Ovary (tissue), 9 donors: ENCODE results near the gene PIGZ. TPM values are rescaled to one million over a fixed set of nuclear protein-coding genes. Genes with fewer than 3 reads are reported as not detected.

ENCODE experiments used
- DNase-seq, 5 donors: peaks; one replicate each; pipeline ENCODE4 v3.0.0-alpha.2; 2019 to 2020
- H3K27ac ChIP-seq, 2 donors: fragments of 200-600 bp; one replicate each; pipeline versions ENCODE4 v1.5.1 to v1.8.0; 2019 to 2022
- H3K27me3 ChIP-seq: fragments of 200-600 bp; one replicate; pipeline ENCODE4 v1.8.0; 2022
- H3K36me3 ChIP-seq: fragments of 200-600 bp; sonication (generic); one replicate; pipeline ENCODE4 v1.5.1; 2019
- H3K4me1 ChIP-seq: one replicate; pipeline ENCODE4 v1.8.1; 2013; ENCODE audit warnings: mild to moderate bottlenecking, moderate library complexity; ENCODE audit not compliant: insufficient read depth
- H3K4me3 ChIP-seq: fragments of 200-600 bp; sonication (generic); one replicate; pipeline ENCODE4 v1.5.1; 2017
- H3K9me3 ChIP-seq, 2 donors: fragments of 200-600 bp in 1 of 2; sonication (generic) in 1 of 2; one replicate each; pipeline versions ENCODE4 v1.5.1 to v1.8.1; 2013 to 2019; ENCODE audit warnings: mild to moderate bottlenecking in 1 of 2, moderate library complexity in 1 of 2
- EP300 ChIP-seq: sonication (generic); formaldehyde crosslinking; IDR thresholded peaks from one replicate; pipeline ENCODE4 v1.6.1; 2017; ENCODE audit warnings: antibody characterized with exemption
- POLR2A ChIP-seq: fragments of 450-650 bp; IDR thresholded peaks from one replicate; pipeline ENCODE4 v1.6.1; 2017; ENCODE audit warnings: antibody characterized with exemption, mild to moderate bottlenecking, moderate library complexity
- WGBS, 3 donors: extraction: QIAGEN DNeasy Blood & Tissue Kit in 1 of 3; methylation state at CpG; one replicate each; pipeline versions ENCODE4 v1.1.5 to v1.1.7; 2013 to 2017; 5-methylcytosine and 5-hydroxymethylcytosine counted together
- intact Hi-C, 4 donors: fragments of 100-400 bp; cut with DNase I; formaldehyde crosslinking; loops; one replicate each; pipeline versions ENCODE4 v1.11.0 to v1.15.1; 2022 to 2023
- polyA plus RNA-seq, 2 donors: library from polyadenylated mRNA; stranded (reverse); fragments of 200-250 nt in 1 of 2; fragments of 350-450 nt in 1 of 2; fragmentation: Illumina TruSeq in 1 of 2; extraction: RNeasy Lipid Tissue Mini Kit (QIAGEN cat#74804) in 1 of 2; gene quantifications; one replicate each; pipeline ENCODE4 v1.2.3, GENCODE V29; 2013 to 2014
- total RNA-seq, 7 donors: library from RNA; depleted of rRNA in 2 of 7; stranded (reverse); fragments of >200 nt in 2 of 7; fragmentation: NEBNext Ultra II Directional in 3 of 7; extraction: Animal tissue kit (Norgen Biotek cat#: 25700) in 3 of 7; gene quantifications; one replicate each; pipeline versions ENCODE4 v1.1.0 to v1.2.4, GENCODE V29; 2016 to 2023
- TF ChIP-seq, protein P1 (sequence below), 3 donors: fragments of 450-650 bp in 2 of 3; fragments of 200-600 bp in 1 of 3; IDR thresholded peaks; one replicate each; pipeline versions ENCODE4 v1.5.1 to v1.8.0; 2016 to 2022; ENCODE audit warnings: antibody characterized with exemption in 3 of 3, mild to moderate bottlenecking in 1 of 3
- donor health status: DM: no; HTN: no; CAD: no; lungs with moderate emphysema.
- donor health status: DM: no; HTN: no; CAD: no.
- donor health status: Bipolar disorder and iron deficiency.
- donor health status: DM: yes; HTN: yes; CAD: no.
- donor health status: DM: no; HTN: no; CAD: no.
- donor health status: DM: yes; HTN: yes; CAD: no.

Gene PIGZ
- total and polyA plus RNA-seq, 9 donors, result 0.45 to 7.4 (median 1.5) TPM; not detected in 1

DNA sequence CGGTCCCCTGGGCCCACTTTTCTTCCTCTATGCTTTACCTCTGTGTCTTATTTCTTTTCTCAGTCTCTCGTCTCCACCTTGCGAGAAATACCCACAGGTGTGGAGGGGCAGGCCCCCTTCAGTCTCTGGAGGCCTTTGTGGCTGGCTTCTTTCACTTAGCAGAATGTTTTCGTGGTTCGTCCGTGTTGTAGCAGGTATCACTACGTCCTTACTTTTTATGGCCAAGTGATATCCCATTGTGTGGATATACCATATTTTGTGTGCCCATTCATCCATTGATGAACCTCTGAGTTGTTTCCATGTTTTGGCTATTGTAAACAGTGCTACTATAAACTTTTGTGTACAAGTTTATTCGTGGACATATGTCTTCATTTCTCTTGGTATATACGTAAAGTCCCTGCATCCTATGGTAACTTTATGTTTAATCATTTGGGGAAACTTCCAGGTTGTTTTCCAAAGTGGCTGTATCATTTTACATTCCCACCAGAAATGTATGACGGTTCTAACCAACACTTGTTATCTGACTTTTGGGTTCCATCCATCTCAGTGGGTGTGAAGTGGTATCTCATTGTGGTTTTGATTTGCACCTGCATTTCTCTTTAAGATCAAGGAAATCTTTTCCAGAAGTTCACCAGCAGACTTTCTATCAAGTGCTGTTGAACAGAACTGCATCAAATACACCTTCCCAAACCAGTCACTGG lies 5.6 kb downstream of the PIGZ start:
- TF ChIP-seq, protein P1, sequence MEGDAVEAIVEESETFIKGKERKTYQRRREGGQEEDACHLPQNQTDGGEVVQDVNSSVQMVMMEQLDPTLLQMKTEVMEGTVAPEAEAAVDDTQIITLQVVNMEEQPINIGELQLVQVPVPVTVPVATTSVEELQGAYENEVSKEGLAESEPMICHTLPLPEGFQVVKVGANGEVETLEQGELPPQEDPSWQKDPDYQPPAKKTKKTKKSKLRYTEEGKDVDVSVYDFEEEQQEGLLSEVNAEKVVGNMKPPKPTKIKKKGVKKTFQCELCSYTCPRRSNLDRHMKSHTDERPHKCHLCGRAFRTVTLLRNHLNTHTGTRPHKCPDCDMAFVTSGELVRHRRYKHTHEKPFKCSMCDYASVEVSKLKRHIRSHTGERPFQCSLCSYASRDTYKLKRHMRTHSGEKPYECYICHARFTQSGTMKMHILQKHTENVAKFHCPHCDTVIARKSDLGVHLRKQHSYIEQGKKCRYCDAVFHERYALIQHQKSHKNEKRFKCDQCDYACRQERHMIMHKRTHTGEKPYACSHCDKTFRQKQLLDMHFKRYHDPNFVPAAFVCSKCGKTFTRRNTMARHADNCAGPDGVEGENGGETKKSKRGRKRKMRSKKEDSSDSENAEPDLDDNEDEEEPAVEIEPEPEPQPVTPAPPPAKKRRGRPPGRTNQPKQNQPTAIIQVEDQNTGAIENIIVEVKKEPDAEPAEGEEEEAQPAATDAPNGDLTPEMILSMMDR (IDR thresholded peaks at IDR 0.05), result no peak
- no peak for TF ChIP-seq EP300
- TF ChIP-seq POLR2A, result no peak
- no peak for DNase-seq
- H3K27me3 ChIP-seq, result peaks cover 4% of the 10 kb centered on the region
- peaks cover 2% of the 10 kb centered on the region for H3K4me1 ChIP-seq
- no peaks in the 10 kb centered on the region for H3K36me3 ChIP-seq
- H3K4me3 ChIP-seq, result no peak overlapping the region
- H3K27ac ChIP-seq, result no peak overlapping the region
- WGBS, 3 donors, result 84 to 86% (median 85%) methylated on average over 10 of the region's 10 CpGs
- H3K9me3 ChIP-seq, result no peaks in the 10 kb centered on the region
- intact Hi-C loops, result no loop called here

DNA sequence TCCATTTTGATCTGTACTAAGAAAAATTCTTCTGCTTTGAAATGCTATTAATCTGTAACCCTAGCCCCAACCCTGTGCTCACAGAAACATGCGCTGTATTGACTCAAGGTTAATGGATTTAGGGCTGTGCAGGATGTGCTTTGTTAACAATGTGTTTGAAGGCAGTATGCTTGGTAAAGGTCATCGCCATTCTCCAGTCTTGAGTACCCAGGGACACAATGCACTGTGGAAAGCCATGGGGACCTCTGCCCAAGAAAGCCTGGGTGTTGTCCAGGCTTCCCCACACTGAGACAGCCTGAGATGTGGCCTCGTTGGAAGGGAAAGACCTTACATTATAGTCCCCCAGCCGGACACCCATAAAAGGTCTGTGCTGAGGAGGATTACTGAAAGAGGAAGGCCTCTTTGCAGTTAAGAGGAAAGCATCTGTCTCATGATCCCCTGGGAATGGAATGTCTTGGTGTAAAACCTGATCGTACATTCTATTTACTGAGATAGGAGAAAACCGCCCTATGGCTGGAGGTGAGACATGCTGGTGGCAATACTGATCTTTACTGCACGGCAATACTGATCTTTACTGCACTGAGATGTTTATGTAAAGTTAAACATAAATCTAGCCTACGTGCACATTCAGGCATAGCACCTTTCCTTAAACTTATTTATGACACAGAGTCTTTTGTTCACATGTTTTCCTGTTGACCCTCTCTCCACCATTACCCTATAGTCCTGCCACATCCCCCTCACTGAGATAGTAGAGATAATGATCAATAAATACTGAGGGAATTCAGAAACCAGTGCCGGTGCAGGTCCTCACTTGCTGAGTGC lies 6.3 kb downstream of the PIGZ start:
- WGBS, 3 donors, result 62 to 68% (median 64%) methylated on average over 9 of the region's 9 CpGs
- Histone ChIP-seq H3K9me3 (no peaks in the 10 kb centered on the region), H3K27me3 (peaks cover 4% of the 10 kb centered on the region), H3K4me1 (no peaks in the 10 kb centered on the region), H3K36me3 (no peaks in the 10 kb centered on the region), H3K4me3 (no peak overlapping the region), H3K27ac (no peak overlapping the region)
- TF ChIP-seq, protein P1 (IDR thresholded peaks at IDR 0.05), result no peak
- TF ChIP-seq EP300 (no peak), POLR2A (no peak)
- intact Hi-C loops, result no loop called here
- DNase-seq, result no peak

DNA sequence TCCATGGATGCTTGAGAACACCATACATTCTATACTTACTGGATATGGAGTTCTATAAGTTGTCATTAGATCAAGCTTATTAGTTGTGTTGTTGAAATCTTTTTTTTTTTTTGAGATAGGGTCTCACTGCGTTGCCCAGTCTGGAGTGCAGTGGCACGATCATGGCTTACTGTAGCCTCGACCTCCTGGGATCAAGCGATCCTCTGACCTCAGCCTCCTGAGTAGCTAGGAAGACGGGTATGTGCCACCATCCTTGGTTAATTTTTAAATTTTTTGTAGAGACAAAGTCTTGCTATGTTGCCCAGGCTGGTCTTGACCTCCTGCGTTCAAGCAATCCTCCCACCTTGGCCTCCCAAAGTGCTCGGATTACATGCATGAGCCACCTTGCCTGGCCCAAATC lies 13.8 kb downstream of the PIGZ start:
- Histone ChIP-seq H3K36me3 (no peaks in the 10 kb centered on the region), H3K4me1 (no peaks in the 10 kb centered on the region), H3K27me3 (no peaks in the 10 kb centered on the region), H3K9me3 (no peaks in the 10 kb centered on the region), H3K27ac (no peak overlapping the region), H3K4me3 (no peak overlapping the region)
- intact Hi-C loops, result no loop called here
- WGBS, 3 donors, result 76 to 81% (median 79%) methylated on average over 7 of the region's 7 CpGs
- DNase-seq, result no peak
- TF ChIP-seq EP300 (no peak), POLR2A (no peak)
- TF ChIP-seq, protein P1 (IDR thresholded peaks at IDR 0.05), result no peak

DNA sequence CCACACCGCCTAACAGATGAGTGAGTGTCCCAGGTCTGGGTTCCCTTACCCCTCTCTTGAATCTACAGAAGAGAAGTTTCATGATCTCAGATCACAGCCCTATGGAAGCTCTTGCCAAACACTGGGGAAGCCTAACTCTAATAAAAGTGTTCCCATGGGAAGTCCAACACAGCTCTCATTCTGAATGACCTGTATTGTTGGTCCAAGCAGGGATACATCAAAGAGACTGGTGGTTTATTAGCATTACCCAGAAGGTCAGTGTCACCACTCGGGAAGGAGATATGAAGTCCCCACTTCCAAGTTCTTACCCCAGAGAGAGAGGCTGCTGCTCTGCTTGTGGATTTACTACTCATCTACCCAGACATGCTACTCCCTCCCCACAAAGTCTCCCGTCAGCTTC lies 17.3 kb downstream of the PIGZ start:
- no peaks in the 10 kb centered on the region for H3K4me1 ChIP-seq
- H3K27me3 ChIP-seq, result no peaks in the 10 kb centered on the region
- TF ChIP-seq, protein P1 (IDR thresholded peaks at IDR 0.05), result no peak
- TF ChIP-seq EP300 (no peak), POLR2A (no peak)
- H3K9me3 ChIP-seq, result no peaks in the 10 kb centered on the region
- no peak for DNase-seq
- no peak overlapping the region for H3K4me3 ChIP-seq
- WGBS, 3 donors, result 84 to 86% (median 85%) methylated on average over 3 of the region's 3 CpGs
- intact Hi-C loops, result no loop called here
- no peak overlapping the region for H3K27ac ChIP-seq
- no peaks in the 10 kb centered on the region for H3K36me3 ChIP-seq
